SHP77 treated with DMSO at 0.1 percent for 48 hours (cell line): Measurements from ENCODE around the gene GOLGA6L9.
"Not testable (repeated sequence)": the region's sequence is repeated elsewhere in the genome, so short reads cannot be mapped to it uniquely, and the experiment has no call there.

ENCODE experiments used
- DNase-seq: peaks from one replicate; lab custom pipeline; 2025; lab: John Stamatoyannopoulos, UW

GOLGA6L9 gene, protein sequence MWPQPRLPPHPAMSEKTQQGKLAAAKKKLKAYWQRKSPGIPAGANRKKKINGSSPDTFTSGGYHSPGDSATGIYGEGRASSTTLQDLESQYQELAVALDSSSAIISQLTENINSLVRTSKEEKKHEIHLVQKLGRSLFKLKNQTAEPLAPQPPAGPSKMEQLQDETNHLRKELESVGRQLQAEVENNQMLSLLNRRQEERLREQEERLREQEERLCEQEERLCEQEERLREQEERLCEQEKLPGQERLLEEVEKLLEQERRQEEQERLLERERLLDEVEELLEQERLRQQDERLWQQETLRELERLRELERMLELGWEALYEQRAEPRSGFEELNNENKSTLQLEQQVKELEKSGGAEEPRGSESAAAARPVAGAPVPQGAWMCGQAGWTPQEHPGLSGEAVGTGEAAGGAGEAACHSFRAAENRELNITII

DNA sequence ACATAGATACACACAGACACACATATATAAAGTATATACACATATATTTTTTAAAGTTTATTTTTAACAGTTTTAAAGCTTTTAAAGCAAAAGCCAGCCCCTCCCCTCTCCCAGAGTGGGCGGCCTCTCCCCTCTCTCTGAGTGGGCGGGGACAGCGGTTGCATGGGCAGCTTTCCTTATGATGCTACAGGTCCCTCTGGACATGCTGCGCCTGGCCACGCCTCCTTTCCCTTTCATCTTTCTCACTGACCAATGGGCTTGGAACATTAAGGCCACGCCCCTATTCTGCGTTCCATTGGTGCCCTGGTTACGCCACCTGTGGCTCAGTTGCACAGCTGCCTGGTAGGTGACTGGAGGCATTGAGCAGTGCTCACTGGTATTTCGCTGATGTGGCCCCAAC lies at the start of gene GOLGA6L9:
GOLGA6L9 (plus strand) TSS at position 124 of the 400 bp plus-strand sequence; CDS start at position 388, 264 bp downstream.
- DNase-seq = not testable (repeated sequence)

DNA sequence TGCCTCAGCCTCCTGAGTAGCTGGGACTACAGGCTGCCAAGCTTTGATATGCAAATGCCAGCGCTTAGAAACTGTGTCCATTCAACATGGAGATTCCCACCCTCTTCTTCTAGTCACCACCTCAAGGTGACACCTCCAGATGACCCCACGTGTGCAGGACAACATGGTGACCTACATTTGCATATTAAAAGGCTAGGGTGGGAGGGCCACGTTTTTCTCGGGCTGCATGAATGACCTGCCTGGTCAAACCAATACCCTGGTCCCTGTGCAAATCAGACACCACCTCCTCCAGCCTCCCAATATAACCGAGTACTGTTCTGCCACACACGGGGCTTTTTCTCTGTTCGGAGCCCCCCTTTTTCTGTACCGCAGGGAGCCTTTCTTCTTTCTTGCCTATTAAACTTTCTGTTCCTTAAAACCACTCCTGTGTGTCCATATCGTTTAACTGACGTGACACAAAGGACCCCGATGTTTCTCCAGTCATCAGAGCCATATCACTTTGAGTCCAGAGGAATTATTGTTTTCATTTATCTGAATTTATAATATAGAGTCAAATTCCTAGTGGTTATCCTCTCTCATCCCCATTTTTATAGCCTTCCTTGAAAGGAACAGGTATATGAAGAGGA lies 48.2 kb upstream of the GOLGA6L9 start:
- not testable (repeated sequence) for DNase-seq

DNA sequence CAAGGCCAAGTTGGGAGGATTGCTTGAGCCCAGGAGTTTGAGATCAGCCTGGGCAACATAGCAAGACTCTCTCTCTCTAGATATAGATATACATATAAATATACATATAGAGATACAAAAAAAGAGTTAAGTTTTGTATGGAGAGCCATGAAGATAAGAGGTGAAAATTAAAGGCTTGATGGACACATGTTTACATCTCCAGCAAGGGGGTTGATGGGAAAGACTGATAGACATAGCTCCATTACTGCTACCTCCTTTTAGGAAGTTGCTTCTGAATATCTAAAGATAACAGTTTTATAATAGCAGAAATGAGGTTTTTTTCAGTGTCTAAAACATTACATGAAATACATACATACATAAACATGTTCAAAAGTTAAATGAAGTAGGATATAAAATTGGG lies 42.4 kb upstream of the GOLGA6L9 start:
- not testable (repeated sequence) for DNase-seq

DNA sequence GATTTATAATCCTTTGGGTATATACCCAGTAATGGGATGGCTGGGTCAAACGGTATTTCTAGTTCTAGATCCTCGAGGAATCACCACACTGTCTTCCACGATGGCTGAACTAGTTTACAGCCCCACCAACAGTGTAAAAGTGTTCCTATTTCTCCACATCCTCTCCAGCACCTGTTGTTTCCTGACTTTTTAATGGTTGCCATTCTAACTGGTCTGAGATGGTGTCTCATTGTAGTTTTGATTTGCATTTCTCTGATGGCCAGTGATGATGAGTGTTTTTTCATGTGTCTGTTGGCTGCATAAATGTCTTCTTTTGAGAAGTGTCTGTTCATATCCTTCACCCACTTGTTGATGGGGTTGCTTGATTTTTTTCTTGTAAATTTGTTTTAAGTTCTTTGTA lies 39.5 kb upstream of the GOLGA6L9 start:
- DNase-seq = not testable (repeated sequence)

DNA sequence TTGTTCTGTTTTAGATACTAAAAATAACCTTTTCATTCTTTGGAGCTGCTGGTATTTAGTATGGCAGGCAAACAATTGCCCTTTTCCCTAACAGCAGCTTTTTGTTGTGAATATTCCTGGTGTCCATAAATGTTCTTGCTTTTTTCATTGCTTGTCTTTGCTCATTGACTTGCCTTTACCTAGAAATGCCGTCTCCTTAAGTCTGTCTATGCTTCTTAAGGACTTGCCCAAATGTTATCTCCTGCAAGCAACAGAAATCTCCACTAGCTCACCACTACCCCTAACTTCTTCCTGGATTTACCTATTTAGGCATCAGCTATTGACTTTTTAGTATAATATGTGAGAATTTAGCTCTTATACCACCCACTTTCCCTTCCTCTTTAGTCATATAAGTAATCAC lies 37.5 kb upstream of the GOLGA6L9 start:
- not testable (repeated sequence) for DNase-seq

DNA sequence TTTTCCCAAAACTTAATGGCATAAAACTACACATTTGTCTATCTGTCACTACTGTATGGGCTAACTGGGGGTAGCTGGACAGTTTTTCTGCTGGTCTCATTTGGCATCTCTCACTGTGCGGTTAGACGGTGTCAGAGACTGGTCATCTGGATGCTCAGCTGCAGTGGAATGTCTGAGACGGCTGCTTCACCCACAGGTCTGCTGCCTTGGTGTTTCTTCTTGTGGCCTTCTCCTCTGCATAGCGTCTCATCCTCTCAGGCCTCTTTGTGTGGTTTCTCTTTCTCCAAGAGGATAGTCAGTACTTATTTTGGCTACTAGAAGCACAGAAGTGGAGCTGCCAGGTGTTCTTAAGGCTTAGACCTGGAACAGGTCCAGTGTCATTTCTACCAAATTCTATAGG lies 35.9 kb upstream of the GOLGA6L9 start:
- no peak for DNase-seq

DNA sequence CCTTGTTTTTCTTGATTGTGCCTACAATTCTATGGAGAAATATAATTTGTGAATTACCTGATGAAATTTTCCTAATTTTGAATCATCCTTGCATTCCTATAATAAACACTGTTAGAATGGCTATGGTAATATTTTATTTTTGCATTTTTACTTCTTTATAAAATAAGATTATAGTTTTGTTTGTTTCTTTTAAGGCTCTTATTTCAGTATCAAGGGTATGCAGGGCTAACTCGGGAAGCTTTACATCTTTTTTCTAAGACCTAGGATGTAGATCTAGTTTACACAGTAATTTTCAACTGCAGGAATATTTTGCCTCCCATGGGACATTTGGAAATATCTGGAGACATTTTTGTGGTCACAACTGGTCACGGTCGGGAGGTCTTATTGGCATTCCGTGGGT lies 33.8 kb upstream of the GOLGA6L9 start:
- DNase-seq = not testable (repeated sequence)

DNA sequence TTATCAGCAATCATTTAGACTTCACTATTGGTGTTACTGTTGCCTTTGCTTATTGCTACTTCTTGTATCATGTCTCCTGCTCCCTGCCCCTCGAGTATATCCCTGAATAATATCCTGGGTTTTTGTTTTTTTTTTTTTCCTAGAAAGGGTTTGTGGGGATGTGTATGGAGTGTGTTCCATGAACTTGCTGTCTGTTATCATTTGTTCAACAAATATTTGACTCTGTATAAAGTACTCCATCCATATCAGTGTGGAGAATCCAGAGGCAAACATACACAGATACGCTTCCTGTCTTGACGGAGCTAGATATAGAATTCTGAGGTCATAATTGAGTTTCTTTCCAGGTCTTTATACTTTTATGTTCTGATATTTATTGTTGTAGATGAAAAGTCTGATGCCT lies 31.8 kb upstream of the GOLGA6L9 start:
- DNase-seq = no peak

DNA sequence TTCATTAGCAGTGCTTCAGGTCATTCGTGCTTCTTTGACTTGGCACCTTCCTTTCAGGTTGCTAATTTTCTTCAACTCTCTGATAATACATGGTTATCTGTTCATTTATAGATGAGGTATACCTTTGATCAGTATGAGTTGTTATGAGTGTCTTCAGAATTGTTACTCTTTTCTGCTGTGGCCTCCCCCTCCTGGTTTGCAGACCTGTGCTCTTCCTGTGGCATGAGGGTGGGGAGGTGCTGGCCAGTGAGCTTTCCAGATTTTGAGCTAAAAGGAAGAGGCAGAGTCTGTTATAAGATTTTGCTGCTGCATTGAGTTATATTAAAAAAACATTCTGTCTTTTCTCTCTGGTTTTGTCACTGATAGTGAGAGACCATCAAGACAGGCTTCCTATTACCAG lies 30.8 kb upstream of the GOLGA6L9 start:
- DNase-seq = no peak

DNA sequence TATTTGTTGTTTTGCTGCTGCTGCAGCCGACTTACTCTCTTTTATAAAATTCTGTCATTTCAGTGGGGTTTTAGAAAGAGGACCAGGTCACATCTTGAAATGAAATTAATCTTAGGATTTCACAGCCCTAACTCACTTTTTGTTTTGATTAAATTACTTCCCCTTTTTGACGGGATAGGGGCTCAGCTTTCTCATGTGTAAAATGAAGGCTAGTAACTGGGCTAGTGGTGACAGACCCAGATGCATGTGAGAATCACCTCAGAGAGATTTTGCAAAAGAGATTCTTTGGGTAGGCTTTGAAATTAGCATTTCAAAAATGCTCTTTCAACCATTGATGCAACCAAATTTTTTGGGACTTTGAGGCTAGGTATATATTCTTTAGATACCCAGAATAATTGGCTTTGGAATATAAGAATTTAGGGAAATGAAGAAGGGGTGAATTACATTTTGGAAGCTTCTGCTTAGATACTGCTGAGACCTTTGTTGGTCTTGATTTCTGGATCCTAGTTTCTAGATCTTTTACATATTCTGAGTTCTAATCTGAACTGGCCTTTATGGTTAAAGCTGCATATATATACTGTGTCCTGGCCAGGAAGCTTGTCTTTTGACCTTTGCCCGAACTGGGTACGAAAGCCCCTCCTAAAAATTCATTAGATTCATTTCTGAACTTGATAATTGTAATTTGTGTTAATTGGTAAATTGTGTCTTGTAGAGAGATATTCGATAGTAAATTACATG lies 30.1 kb upstream of the GOLGA6L9 start:
- not testable (repeated sequence) for DNase-seq

DNA sequence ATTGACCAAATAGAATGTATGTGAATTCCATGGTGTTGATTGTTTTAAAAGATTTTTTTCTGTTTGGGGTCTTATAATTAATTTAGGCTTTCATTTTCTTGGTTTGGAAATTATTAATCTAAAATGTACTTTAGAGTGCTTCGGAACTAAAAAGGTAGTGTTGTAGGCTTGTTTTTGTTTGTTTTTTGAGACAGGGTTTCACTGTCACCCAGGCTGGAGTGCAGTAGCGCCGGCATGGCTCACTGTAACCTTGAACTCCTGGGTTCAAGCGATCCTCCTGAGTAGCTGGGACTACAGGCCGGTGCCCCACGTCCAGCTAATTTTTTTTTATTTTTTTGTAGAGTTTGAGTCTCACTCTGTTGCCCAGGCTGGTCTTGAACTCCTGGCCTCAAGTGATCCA lies 27.7 kb upstream of the GOLGA6L9 start:
- DNase-seq = not testable (repeated sequence)

DNA sequence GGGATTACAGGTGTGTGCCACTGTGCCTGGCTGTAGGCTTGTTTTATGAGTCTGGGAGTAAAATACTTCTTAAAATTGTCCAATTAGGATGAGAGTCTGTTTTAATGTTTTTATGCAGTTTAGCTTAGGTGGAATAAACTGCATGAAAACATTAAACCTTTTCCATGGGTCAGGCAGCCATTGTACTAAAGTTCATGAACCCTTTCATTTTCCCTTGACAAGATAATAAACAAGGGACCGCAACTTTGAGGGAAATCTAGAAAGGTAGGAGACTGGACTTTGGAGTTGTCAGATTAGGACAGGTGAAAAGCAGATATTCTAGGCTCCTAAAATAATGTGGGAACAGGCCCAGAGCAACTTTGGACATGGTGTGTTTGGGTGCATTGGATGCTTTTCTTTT lies 27.3 kb upstream of the GOLGA6L9 start:
- DNase-seq = not testable (repeated sequence)

DNA sequence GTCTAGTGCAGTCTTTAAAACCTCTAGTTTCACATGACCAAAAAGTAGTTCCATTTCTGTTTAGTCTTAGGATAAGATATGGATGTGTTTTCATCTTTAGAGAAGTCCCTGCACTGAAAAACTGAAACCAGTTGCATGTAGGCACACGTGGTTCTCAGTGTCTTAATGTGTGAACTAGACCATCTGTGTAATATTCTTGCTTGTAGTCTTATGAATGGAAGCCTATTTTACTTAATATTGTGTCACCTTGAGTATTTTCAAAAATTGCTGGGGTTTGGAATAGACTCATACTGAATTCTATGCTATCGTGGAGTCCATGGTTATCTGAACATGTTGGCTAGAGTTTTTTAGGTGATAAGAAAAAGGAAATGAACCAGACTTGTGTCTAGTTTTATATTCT lies 23.4 kb upstream of the GOLGA6L9 start:
- not testable (repeated sequence) for DNase-seq

DNA sequence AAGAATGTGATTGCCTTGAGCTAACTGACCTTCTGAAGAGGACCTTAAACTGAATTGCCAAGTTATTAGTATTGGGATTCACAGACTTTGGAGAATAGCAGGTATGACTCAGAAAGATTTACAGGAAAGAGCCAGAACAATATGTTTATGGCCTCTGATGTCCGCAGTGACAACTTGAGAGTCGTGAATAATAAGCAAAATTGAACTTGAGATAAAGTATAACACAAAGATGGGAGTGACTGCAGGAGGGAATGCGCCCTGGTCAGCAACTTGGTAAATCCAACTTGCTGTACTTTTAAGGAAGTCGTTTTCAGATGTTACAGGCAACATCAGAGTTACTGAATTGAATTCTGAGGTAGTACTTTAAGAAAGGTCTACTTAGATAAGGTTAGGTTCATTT lies 19.3 kb upstream of the GOLGA6L9 start:
- DNase-seq = not testable (repeated sequence)

DNA sequence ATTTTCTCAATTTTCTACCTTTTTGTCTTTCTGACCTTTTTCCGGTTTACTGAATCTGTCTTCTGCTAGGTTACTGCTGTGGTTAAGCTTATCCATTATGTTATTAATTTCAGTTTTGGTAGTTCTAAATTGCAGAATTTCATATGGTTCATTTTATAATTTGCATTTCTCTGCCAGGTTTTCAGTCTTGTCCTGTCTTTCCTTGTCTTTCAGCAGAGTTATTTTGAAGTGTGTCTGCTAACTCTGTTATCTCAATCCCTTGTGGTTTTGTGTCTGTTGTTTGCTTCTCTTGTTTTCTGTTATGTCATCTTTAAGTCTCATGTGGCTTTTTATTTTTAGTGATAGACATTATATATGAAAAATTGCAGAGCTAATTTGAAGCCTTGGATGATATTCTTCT lies 18.0 kb upstream of the GOLGA6L9 start:
- not testable (repeated sequence) for DNase-seq

DNA sequence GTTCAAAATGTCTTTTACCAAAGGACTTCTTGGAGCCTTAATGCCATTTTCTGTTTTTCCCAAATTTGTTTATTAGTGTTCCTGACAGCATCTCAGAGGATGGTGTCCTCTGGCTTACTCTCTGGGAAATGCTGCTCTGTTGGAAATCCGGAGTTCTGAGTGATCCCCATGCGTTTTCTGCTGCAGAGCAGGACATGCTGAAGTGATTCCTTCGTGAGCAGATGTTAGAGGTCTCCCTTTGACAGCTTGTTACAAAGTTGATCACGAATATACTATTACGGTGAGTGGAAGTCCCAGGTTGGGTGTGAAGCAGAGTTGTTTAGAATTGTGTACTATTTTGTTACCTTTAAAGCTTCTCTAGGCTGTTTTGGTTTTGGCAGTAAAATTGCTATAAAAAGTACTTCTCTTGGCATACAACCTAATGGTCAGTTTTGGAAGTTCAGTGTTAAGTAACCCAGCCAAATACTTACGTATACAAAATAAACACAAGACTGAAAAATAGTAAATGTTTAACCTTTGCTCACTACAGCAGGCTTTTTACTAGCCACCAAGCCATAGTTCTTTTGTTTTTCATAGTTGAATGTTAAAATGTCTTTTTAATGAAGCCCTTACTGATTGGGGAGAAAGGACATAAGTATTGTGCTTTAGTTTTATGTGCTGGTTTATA lies 15.0 kb upstream of the GOLGA6L9 start:
- DNase-seq = not testable (repeated sequence)

DNA sequence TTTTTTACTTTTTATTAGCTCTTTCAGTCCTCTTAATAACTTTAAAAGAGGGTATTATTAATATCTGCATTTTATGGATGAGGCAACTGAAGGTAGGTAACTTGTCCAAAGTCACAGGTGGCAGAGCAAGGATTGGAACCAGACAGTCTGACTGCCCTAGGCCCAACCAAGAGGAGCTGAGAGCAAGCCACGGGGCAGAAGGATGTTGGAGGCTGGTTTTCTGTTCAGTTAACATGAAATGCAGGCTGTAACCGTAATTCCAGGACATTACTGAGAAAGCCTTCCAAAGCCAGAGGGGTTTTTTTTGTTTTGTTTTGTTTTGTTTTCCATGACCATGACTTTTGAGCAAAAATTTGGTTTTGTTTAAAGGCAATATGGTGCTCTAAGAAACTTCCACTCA lies 9.1 kb upstream of the GOLGA6L9 start:
- not testable (repeated sequence) for DNase-seq

DNA sequence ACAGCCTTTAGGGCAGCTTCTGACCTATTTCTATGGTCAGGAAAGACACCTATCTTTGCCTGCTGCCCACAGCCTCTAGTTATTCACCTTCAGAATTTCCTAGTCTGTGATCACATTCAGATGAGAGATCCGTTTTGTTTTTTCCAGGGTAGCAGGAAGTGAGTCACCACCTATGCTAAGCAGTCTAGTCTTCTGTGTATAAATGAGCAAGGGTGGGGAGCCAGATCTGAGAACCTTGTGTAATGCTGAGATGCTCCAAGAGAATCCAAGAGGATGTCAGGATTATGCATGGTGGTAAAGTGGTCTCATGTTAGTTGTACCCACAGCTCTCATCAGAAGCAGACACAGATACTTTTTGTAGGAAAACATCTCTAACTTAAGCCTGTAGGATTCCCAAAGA lies 8.7 kb upstream of the GOLGA6L9 start:
- DNase-seq = not testable (repeated sequence)

DNA sequence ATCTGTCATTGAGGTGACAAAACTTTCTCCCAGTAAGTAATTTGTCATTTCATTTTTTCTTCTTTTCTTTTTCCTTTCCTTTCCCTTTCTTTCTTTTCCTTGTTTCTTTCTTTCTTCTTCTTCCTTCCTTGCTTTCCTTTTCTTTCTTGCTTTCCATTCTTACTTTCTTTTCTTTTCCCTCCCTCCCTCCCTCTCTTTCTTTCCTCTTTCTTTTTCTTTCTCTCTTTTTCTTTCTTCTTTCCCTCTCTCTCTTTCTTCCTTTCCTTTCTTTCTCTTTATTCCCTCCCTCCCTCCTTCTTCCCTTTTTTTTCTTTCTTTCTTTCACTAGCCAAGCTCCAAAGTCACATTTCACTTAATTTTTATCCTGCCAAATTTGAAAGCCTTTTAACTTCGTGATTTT lies 2.5 kb upstream of the GOLGA6L9 start:
- DNase-seq = not testable (repeated sequence)

DNA sequence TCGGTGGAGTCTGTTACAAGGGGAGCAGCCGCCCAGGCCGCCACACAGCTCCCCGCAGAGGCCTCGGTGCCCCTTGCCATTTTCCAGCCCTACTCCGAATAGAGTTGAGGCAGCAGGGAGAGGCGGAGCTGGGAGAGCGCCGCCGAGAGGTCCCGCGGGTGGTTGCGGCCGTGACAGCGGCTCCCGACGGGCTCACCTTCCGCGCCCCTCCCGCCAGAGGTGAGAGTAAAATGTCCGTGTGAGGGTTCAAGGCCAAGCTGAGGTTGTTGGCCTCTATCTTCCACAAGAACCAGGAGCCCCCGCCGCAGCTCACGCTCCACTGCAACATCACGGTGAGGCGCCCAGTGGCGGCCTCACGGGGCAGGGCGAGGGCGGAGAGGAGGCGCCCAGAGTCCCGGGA lies 15.8 kb downstream of the GOLGA6L9 start:
- DNase-seq = not testable (repeated sequence)

DNA sequence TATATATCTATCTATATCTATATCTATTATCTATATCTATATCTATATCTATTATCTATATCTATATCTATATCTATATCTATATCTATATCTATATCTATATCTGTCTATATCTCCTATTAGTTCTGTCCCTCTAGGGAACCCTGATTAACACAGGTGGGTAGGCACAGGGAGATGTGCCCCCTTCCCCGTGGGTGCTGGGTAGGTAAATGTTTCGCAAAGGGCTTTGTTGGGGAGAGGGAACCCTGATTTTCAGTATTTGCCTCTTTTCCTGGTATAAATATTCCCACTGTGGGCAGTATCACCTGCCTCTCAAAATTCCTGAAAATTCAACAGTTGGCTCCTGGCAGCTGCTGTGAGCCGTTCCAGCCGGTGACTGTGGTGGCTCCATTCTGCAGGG lies 27.7 kb downstream of the GOLGA6L9 start:
- DNase-seq = not testable (repeated sequence)

DNA sequence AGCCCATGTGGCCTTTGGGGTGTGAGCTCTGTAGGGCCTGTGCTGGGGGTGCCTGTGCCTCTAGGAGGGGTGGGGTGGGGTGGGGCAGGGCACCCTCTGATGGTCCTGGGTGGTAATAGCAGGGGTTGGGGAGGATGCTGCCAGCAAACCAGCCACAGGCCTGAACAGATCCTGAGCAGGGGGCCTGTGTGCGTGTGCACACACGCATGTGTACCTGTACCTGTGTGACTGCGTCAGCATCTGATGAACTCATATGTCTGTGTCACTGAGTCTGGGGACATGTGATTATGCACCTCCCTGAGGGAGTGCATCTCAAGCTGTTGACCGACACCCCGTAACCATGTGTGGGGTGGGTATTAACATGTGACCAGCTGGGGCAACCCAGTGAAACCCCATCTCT lies 36.0 kb downstream of the GOLGA6L9 start:
- DNase-seq = not testable (repeated sequence)
